ENCODE results near the gene RNF212. TPM values are rescaled to one million over a fixed set of nuclear protein-coding genes. Genes with fewer than 3 reads are reported as not detected.
A peak's percentile ranks its signal among the peaks of the same experiment; 100 is the strongest.
"Not testable (repeated sequence)": the region's sequence is repeated elsewhere in the genome, so short reads cannot be mapped to it uniquely, and the experiment has no call there.

RNF212 gene
- total RNA-seq, 4 donors from 2014 or later, result 0.77 to 13.5 (median 5.2) TPM

DNA sequence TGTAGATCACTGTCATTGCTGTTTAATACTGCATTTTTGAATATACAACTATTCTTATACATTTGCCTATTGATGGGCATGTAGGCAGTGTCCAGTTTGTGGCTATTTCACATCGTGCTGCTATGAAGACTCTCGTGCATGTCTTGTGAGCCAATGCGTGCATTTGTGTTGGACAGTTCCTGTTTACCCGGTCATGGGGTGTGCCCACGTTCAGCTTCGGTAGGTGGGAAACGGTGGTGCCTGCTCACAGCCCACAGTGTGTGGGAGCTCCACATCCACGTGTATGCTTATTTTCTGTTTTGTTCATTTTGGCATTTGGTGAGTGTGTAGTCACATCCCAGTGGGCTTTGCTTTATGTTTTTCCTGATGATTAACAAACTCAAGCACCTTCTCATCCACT, 19.7 kb upstream of the RNF212 start:
- no peak overlapping the region for H3K4me3 ChIP-seq
- no peak overlapping the region for H3K27ac ChIP-seq
- no peaks in the 10 kb centered on the region for H3K9me3 ChIP-seq
- no peak for TF ChIP-seq POLR2A (IDR thresholded peaks at IDR 0.05)
- TF ChIP-seq, protein P1, sequence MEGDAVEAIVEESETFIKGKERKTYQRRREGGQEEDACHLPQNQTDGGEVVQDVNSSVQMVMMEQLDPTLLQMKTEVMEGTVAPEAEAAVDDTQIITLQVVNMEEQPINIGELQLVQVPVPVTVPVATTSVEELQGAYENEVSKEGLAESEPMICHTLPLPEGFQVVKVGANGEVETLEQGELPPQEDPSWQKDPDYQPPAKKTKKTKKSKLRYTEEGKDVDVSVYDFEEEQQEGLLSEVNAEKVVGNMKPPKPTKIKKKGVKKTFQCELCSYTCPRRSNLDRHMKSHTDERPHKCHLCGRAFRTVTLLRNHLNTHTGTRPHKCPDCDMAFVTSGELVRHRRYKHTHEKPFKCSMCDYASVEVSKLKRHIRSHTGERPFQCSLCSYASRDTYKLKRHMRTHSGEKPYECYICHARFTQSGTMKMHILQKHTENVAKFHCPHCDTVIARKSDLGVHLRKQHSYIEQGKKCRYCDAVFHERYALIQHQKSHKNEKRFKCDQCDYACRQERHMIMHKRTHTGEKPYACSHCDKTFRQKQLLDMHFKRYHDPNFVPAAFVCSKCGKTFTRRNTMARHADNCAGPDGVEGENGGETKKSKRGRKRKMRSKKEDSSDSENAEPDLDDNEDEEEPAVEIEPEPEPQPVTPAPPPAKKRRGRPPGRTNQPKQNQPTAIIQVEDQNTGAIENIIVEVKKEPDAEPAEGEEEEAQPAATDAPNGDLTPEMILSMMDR (IDR thresholded peaks at IDR 0.05), result no peak
- no peak for DNase-seq
- H3K4me1 ChIP-seq, result no peaks in the 10 kb centered on the region
- H3K36me3 ChIP-seq, result no peaks in the 10 kb centered on the region
- H3K27me3 ChIP-seq, result no peaks in the 10 kb centered on the region
- intact Hi-C loops (cut with DNase I; ENCODE audit: low total_unique reads), result loop anchor here (10.0 kb wide), 1 partner anchor 232 kb away; no protein-coding TSS in a partner anchor

DNA sequence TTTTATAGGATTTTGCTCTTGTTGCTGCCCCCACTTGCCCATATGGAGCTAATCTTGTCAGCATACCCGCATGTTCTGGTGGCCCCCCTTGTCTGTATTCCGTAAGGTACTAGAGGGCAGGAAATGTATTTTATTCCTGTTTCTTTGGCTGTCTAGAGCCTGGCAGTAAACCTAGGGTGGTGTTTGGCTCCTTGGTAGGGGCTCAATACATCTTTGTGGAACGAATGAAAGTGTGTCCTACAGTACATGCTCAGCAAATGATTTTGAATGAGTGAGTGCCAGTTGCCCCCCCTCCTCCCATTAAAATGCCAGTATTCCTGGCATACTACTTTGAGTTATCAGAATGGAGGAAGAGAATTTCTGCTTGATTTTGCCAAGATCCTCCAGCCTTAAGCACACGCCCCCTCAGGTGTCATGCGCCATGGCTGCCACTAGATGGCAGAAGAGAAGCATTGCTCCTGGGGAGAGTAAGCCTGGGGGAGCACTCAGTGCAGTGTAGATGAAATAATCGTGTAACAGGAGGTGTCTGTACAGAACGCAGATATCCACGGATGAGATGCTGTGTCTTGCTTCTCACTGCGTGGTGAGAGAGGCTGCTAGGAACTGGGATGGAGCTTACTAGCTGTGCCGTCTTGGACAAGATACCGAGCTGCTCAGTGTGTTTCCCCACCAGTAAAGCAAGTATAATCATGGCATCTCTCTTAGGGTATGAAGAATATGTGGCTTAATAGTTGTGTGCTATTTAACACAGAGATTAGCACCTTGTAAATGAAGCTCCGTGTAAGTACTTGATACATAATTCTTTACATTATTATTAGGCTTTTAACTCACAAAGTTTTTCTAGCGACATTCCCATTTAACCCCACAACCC, 17.2 kb upstream of the RNF212 start:
- H3K36me3 ChIP-seq, result no peaks in the 10 kb centered on the region
- H3K4me3 ChIP-seq, result no peak overlapping the region
- no peaks in the 10 kb centered on the region for H3K27me3 ChIP-seq
- TF ChIP-seq, protein P1 (IDR thresholded peaks at IDR 0.05), result peak; percentile 97 to 99 (median 98)
- no peak for TF ChIP-seq POLR2A (IDR thresholded peaks at IDR 0.05)
- DNase-seq, result peak; percentile 68 to 83
- intact Hi-C loops (cut with DNase I; ENCODE audit: low total_unique reads), result loop anchor here (10.0 kb wide), 1 partner anchor 234 kb away; no protein-coding TSS in a partner anchor
- H3K9me3 ChIP-seq, result no peaks in the 10 kb centered on the region
- H3K4me1 ChIP-seq, result no peaks in the 10 kb centered on the region
- H3K27ac ChIP-seq, result no peak overlapping the region

DNA sequence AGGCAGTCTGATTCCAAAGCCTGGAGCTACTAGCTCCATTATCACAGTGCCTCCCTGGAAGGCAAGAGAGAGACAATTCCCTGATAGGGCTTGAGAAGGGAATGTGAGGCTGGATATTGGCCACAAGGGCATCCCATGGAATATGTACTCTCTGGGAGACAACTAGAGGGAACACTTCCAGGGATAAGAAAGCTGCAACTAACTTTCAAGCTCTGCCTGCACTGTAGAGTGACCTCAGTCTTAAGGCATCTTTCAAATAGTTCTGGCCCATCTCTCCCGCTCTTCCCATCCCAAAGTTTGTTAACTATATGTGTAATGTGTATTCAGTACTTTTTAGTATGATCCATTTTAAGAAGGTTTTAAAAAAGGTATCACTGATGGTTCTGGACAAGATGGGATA, 13.1 kb upstream of the RNF212 start:
- DNase-seq, result no peak
- H3K4me1 ChIP-seq, result no peaks in the 10 kb centered on the region
- intact Hi-C loops (cut with DNase I; ENCODE audit: low total_unique reads), result no loop called here
- H3K9me3 ChIP-seq, result no peaks in the 10 kb centered on the region
- H3K27ac ChIP-seq, result no peak overlapping the region
- H3K27me3 ChIP-seq, result no peaks in the 10 kb centered on the region
- TF ChIP-seq, protein P1 (IDR thresholded peaks at IDR 0.05), result no peak
- TF ChIP-seq POLR2A (IDR thresholded peaks at IDR 0.05), result no peak
- H3K36me3 ChIP-seq, result no peaks in the 10 kb centered on the region
- no peak overlapping the region for H3K4me3 ChIP-seq

DNA sequence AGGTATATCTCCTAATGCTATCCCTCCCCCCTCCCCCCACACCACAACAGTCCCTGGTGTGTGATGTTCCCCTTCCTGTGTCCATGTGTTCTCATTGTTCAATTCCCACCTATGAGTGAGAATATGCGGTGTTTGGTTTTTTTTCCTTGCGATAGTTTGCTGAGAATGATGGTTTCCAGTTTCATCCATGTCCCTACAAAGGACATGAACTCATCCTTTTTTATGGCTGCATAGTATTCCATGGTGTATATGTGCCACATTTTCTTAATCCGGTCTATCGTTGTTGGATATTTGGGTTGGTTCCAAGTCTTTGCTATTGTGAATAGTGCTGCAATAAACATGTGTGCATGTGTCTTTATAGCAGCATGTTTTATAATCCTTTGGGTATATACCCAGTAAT, 12.1 kb upstream of the RNF212 start:
- H3K27me3 ChIP-seq; H3K4me3 ChIP-seq; DNase-seq; H3K36me3 ChIP-seq; intact Hi-C loops (cut with DNase I; ENCODE audit: low total_unique reads); H3K27ac ChIP-seq; H3K9me3 ChIP-seq; H3K4me1 ChIP-seq: not testable (repeated sequence)

DNA sequence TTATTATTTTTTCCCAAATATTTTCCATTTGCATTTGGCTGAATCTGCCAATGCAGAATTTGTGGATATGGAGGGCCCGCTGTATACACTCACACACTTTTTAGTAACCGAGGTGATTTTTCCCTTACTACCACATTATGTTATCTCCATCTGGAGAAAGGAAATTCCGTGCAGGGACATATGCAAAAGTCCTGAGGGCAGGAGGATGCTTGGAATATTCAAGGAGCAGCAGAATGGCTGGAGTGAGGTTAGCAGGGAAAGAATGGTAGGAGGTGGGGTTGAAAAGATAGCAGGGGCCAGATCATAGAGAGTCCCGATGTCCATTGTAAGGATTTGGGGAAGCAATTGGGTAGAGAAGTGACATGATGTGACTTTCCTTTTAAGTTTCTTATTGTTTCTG, 11.5 kb upstream of the RNF212 start:
- no peak for DNase-seq
- TF ChIP-seq, protein P1 (IDR thresholded peaks at IDR 0.05), result no peak
- TF ChIP-seq POLR2A (IDR thresholded peaks at IDR 0.05), result no peak
- Histone ChIP-seq H3K36me3 (no peaks in the 10 kb centered on the region), H3K27me3 (no peaks in the 10 kb centered on the region), H3K4me1 (no peaks in the 10 kb centered on the region), H3K27ac (no peak overlapping the region), H3K4me3 (no peak overlapping the region), H3K9me3 (no peaks in the 10 kb centered on the region)
- intact Hi-C loops (cut with DNase I; ENCODE audit: low total_unique reads), result no loop called here

Measured in uterus (tissue), 4 donors.